Muscle layer of colon (tissue), 2 donors: ENCODE data around the gene SPDYE4.

Experiments used
- H3K27ac ChIP-seq: one replicate; pipeline ENCODE4 v1.7.0; 2013; ENCODE audit warnings: low read depth, mild to moderate bottlenecking, low read length, moderate library complexity
- H3K27me3 ChIP-seq, 2 donors: one replicate each; pipeline ENCODE4 v1.7.0; 2013; ENCODE audit warnings: low read length in 2 of 2, mild to moderate bottlenecking in 2 of 2; ENCODE audit not compliant: insufficient read depth in 2 of 2, control insufficient read depth in 1 of 2
- H3K36me3 ChIP-seq: one replicate; pipeline ENCODE4 v1.7.0; 2013; ENCODE audit warnings: mild to moderate bottlenecking, low read length; ENCODE audit not compliant: insufficient read depth
- H3K4me1 ChIP-seq: one replicate; pipeline ENCODE4 v1.7.0; 2013; ENCODE audit warnings: mild to moderate bottlenecking, low read length; ENCODE audit not compliant: insufficient read depth
- H3K4me3 ChIP-seq, 2 donors: one replicate each; pipeline ENCODE4 v1.7.0; 2013; ENCODE audit warnings: low read length in 2 of 2, low read depth in 1 of 2, mild to moderate bottlenecking in 1 of 2, moderate library complexity in 1 of 2
- H3K9ac ChIP-seq: one replicate; pipeline ENCODE4 v1.7.0; 2013; ENCODE audit warnings: low read length
- H3K9me3 ChIP-seq: one replicate; pipeline ENCODE4 v1.7.0; 2013; ENCODE audit warnings: mild to moderate bottlenecking, low read length
- donor health status: abdominal sarcoma.
- donor health status: Adenocarcinoma of cecum.

Gene SPDYE4

DNA sequence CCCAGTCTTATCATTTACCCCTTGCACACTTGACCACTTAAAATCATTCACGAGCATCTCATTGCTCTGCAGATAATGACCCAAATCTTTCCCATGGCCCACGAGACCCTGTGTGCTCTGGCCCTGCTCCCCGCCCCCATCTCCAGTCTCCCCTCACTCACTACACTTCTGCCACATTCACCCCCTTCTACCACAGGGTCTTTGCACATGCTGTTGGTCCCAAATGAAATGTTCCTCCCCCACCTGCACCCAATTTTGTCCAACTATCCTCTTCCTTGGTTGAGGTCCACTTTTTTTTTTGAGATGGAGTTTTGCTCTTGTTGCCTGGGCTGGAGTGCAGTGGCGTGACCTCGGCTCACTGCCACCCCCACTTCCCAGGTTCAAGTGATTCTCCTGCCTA is 52.9 kb downstream of the SPDYE4 start:
- H3K9me3 ChIP-seq: no peaks in the 10 kb centered on the region
- H3K4me1 ChIP-seq: peaks cover 12% of the 10 kb centered on the region
- H3K27me3 ChIP-seq: no peaks in the 10 kb centered on the region
- no peak overlapping the region for H3K4me3 ChIP-seq
- no peak overlapping the region for H3K27ac ChIP-seq
- H3K36me3 ChIP-seq: no peaks in the 10 kb centered on the region
- H3K9ac ChIP-seq: no peak overlapping the region

DNA sequence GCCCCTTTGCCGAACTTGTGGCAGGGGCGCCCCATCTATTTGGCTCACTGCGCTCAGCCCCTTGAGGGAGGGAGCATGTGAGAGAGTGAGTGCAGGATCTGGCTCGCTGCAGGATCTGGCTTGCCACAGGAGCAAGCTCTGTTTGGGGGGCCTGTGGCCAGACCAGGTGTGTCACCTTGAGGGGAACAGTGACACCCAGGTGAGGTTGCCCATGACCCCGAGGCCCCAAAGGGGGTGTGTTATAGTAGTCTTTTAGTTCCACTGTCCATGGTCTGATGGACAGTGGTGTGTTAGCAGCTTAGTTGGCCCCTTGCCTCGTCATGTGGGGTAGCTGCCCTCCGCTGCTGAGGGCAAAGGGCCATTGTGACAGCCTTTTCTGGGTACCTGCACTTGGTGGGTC is 55.3 kb downstream of the SPDYE4 start:
- no peaks in the 10 kb centered on the region for H3K9me3 ChIP-seq
- H3K36me3 ChIP-seq: no peaks in the 10 kb centered on the region
- no peaks in the 10 kb centered on the region for H3K27me3 ChIP-seq
- H3K27ac ChIP-seq: no peak overlapping the region
- H3K4me3 ChIP-seq: no peak overlapping the region
- H3K4me1 ChIP-seq: peaks cover 18% of the 10 kb centered on the region
- no peak overlapping the region for H3K9ac ChIP-seq

GRCh38 chr17:8701754-8702153 is 56.6 kb downstream of the SPDYE4 start:
- Histone ChIP-seq H3K27ac (no peak overlapping the region), H3K4me1 (peaks cover 19% of the 10 kb centered on the region), H3K9me3 (no peaks in the 10 kb centered on the region), H3K4me3 (no peak overlapping the region), H3K9ac (no peak overlapping the region), H3K36me3 (no peaks in the 10 kb centered on the region), H3K27me3 (peaks cover 0 to 4% of the 10 kb centered on the region in 2 donors)

DNA sequence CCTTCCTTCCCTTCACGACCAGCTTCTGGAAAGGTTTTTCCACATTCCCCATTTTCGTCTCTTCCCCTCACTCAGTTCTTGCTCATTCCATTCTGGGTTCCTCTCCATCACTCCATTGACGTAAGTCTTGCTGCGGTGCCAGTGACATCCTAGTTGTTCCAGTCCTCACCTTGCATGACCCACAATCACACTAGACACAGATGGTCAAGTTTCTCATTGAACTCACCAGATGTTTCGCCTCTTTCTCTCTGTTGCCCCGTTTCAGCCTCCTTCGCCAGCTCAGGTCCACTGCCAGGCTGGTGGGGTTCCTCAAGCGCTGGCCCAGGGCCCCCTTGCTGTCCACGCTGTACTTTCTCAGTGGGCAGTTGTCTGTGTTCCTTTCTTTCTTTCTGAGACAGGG is 57.1 kb downstream of the SPDYE4 start:
- Histone ChIP-seq H3K36me3 (no peaks in the 10 kb centered on the region), H3K9me3 (no peaks in the 10 kb centered on the region), H3K4me1 (peaks cover 19% of the 10 kb centered on the region), H3K27me3 (peaks cover 0 to 5% of the 10 kb centered on the region in 2 donors), H3K27ac (no peak overlapping the region), H3K4me3 (no peak overlapping the region), H3K9ac (no peak overlapping the region)
